H1 (cell line): ENCODE results near the gene KRT84. TPM values are rescaled to one million over a fixed set of nuclear protein-coding genes. Genes with fewer than 3 reads are reported as not detected.

Experiments used
- CTCF ChIA-PET: fragments of 300-600 bp; sonication (Branson Sonifier 250); formaldehyde crosslinking; loops from one replicate; lab custom pipeline; 2021; ENCODE audit not compliant: partially characterized antibody; lab: Charles Lee
- POLR2A ChIA-PET: fragments of 300-600 bp; sonication (Branson Sonifier 250); formaldehyde crosslinking; loops from one replicate; lab custom pipeline; 2021; ENCODE audit warnings: inconsistent platforms; ENCODE audit not compliant: partially characterized antibody; lab: Charles Lee
- DNase-seq, 2 experiments: peaks; one replicate each; pipeline versions ENCODE4 v3.0.0 to v3.0.0-alpha.2; 2010 to 2022; ENCODE audit warnings: low spot score in 2 of 2, low read depth in 1 of 2, mixed read lengths in 1 of 2
- FAIRE-seq: peaks from 2 replicates; lab custom pipeline; 2011; peaks lifted over from hg19 to GRCh38; lab: Jason Lieb, UNC
- H2AFZ ChIP-seq: 2 replicates; pipeline ENCODE4 v1.8.1; 2012; ENCODE audit warnings: low read length, inconsistent platforms
- H2AK5ac ChIP-seq: 2 replicates; pipeline ENCODE4 v1.6.1; 2013; ENCODE audit warnings: low read depth, low read length
- H2BK120ac ChIP-seq: replicated peaks from 2 replicates; pipeline ENCODE3; 2013; ENCODE audit warnings: low read depth, low read length, inconsistent platforms
- H2BK12ac ChIP-seq: 2 replicates; pipeline ENCODE4 v1.6.1; 2013; ENCODE audit warnings: low read depth, low read length
- H2BK15ac ChIP-seq: 2 replicates; pipeline ENCODE4 v1.6.1; 2013; ENCODE audit warnings: low read length
- H2BK20ac ChIP-seq: 2 replicates; pipeline ENCODE4 v1.6.1; 2013; ENCODE audit warnings: low read length
- H2BK5ac ChIP-seq: 2 replicates; pipeline ENCODE4 v1.6.1; 2013; ENCODE audit warnings: low read depth, low read length
- H3K14ac ChIP-seq: 2 replicates; pipeline ENCODE4 v1.6.1; 2013; ENCODE audit warnings: inconsistent platforms; ENCODE audit not compliant: insufficient read length
- H3K18ac ChIP-seq: 2 replicates; pipeline ENCODE4 v1.6.1; 2013; ENCODE audit warnings: low read length; ENCODE audit errors: extremely low read depth
- H3K23ac ChIP-seq: 2 replicates; pipeline ENCODE4 v1.6.1; 2013; ENCODE audit warnings: inconsistent platforms; ENCODE audit not compliant: insufficient read length
- H3K23me2 ChIP-seq: 2 replicates; pipeline ENCODE4 v1.6.1; 2013; ENCODE audit warnings: low read depth, low read length
- H3K27ac ChIP-seq: 2 replicates; pipeline ENCODE4 v1.6.1; 2011; ENCODE audit warnings: low read depth, low read length, inconsistent platforms
- H3K27me3 ChIP-seq, 4 experiments: replicated peaks in 1 of 4; 1 replicate in 1 of 4; 2 replicates in 3 of 4; pipeline versions ENCODE4 v1.6.1 to v1.8.1; 2011 to 2013; ENCODE audit warnings: low read length in 3 of 4, mild to moderate bottlenecking in 3 of 4, inconsistent platforms in 2 of 4, mixed read lengths in 2 of 4, moderate library complexity in 1 of 4; ENCODE audit not compliant: control insufficient read depth in 3 of 4, insufficient read depth in 3 of 4; ENCODE audit errors: extremely low read depth in 1 of 4
- H3K36me3 ChIP-seq, 4 experiments: 2 replicates each; pipeline versions ENCODE4 v1.6.1 to v1.8.1; 2011 to 2013; ENCODE audit warnings: mild to moderate bottlenecking in 4 of 4, low read length in 3 of 4, moderate library complexity in 2 of 4, control low read depth in 1 of 4, inconsistent platforms in 1 of 4; ENCODE audit not compliant: insufficient read depth in 4 of 4, control insufficient read depth in 2 of 4
- H3K4ac ChIP-seq: replicated peaks from 2 replicates; pipeline ENCODE3; 2013; ENCODE audit warnings: low read length, low read depth, mixed read lengths, inconsistent platforms; ENCODE audit not compliant: insufficient read length
- H3K4me1 ChIP-seq, 4 experiments: replicated peaks in 1 of 4; 1 replicate in 1 of 4; 2 replicates in 3 of 4; pipeline versions ENCODE4 v1.6.1 to v1.8.1; 2011 to 2013; ENCODE audit warnings: low read length in 3 of 4, inconsistent platforms in 2 of 4, mixed read lengths in 1 of 4; ENCODE audit not compliant: insufficient read depth in 4 of 4, control insufficient read depth in 3 of 4
- H3K4me2 ChIP-seq, 2 experiments: 2 replicates each; pipeline versions ENCODE4 v1.6.1 to v1.8.1; 2011 to 2013; ENCODE audit warnings: low read depth in 2 of 2, low read length in 2 of 2, control low read depth in 1 of 2, inconsistent platforms in 1 of 2, mild to moderate bottlenecking in 1 of 2; ENCODE audit not compliant: insufficient read depth in 1 of 2
- H3K4me3 ChIP-seq, 4 experiments: fragments of 200-600, 300-600 bp in 1 of 4; sonication (generic), shearing (Covaris generic), sonication (Bioruptor Twin) in 1 of 4; 2 replicates each; pipeline versions ENCODE4 v1.5.1 to v1.8.1; 2011 to 2016; ENCODE audit warnings: low read length in 4 of 4, low read depth in 3 of 4, control low read depth in 2 of 4, inconsistent platforms in 2 of 4, mild to moderate bottlenecking in 2 of 4, mixed read lengths in 1 of 4, moderate library complexity in 1 of 4; ENCODE audit not compliant: insufficient read depth in 2 of 4; ENCODE audit errors: extremely low read depth in 1 of 4
- H3K56ac ChIP-seq: replicated peaks from 2 replicates; pipeline ENCODE3; 2013; ENCODE audit warnings: low read depth, mild to moderate bottlenecking, mixed read lengths, low read length, inconsistent platforms; ENCODE audit not compliant: insufficient read length
- H3K79me1 ChIP-seq: 2 replicates; pipeline ENCODE4 v1.6.1; 2013; ENCODE audit warnings: low read depth, low read length, control low read depth
- H3K79me2 ChIP-seq, 2 experiments: 2 replicates each; pipeline versions ENCODE4 v1.6.1 to v1.8.1; 2012 to 2013; ENCODE audit warnings: low read length in 2 of 2, mild to moderate bottlenecking in 2 of 2, inconsistent platforms in 1 of 2; ENCODE audit not compliant: insufficient read depth in 2 of 2, control insufficient read depth in 1 of 2
- H3K9ac ChIP-seq, 4 experiments: replicated peaks in 1 of 4; 1 replicate in 1 of 4; 2 replicates in 3 of 4; pipeline versions ENCODE4 v1.6.1 to v1.8.1; 2011 to 2013; ENCODE audit warnings: low read depth in 3 of 4, low read length in 3 of 4, control low read depth in 2 of 4, mild to moderate bottlenecking in 2 of 4, moderate library complexity in 2 of 4, inconsistent platforms in 1 of 4; ENCODE audit errors: extremely low read depth in 1 of 4
- H3K9me3 ChIP-seq, 2 experiments: 2 replicates each; pipeline versions ENCODE4 v1.6.1 to v1.8.1; 2012 to 2013; ENCODE audit warnings: mild to moderate bottlenecking in 2 of 2, moderate library complexity in 2 of 2, control low read depth in 1 of 2, inconsistent platforms in 1 of 2, low read depth in 1 of 2, low read length in 1 of 2, mixed read lengths in 1 of 2; ENCODE audit not compliant: insufficient read depth in 2 of 2
- H4K20me1 ChIP-seq, 2 experiments: replicated peaks in 1 of 2; 2 replicates each; pipeline versions ENCODE3 to v1.8.1; 2011 to 2013; ENCODE audit warnings: inconsistent platforms in 2 of 2, low read length in 2 of 2, mild to moderate bottlenecking in 1 of 2; ENCODE audit not compliant: insufficient read depth in 2 of 2, control insufficient read depth in 1 of 2
- H4K5ac ChIP-seq: 2 replicates; pipeline ENCODE4 v1.6.1; 2013; ENCODE audit warnings: low read length, low read depth, mixed read lengths, inconsistent platforms; ENCODE audit not compliant: insufficient read length
- H4K8ac ChIP-seq: 2 replicates; pipeline ENCODE4 v1.8.0; 2013; ENCODE audit warnings: mild to moderate bottlenecking, moderate library complexity, low read length, inconsistent platforms; ENCODE audit not compliant: insufficient read depth; ENCODE audit errors: extremely low read depth
- H4K91ac ChIP-seq: replicated peaks from 2 replicates; pipeline ENCODE3; 2013; ENCODE audit warnings: low read length, mixed read lengths, inconsistent platforms; ENCODE audit not compliant: insufficient read length
- ATF3 ChIP-seq: IDR thresholded peaks from 2 replicates; pipeline ENCODE4 v1.6.1; 2011; ENCODE audit warnings: low read depth, mild to moderate bottlenecking, low read length; ENCODE audit not compliant: insufficient read depth
- CREB1 ChIP-seq: IDR thresholded peaks from 2 replicates; pipeline ENCODE4 v1.6.1; 2012; ENCODE audit warnings: inconsistent platforms
- EZH2 ChIP-seq: fragments of 200-600 bp; sonication (generic); IDR thresholded peaks from 2 replicates; pipeline ENCODE4 v1.7.1; 2012; ENCODE audit warnings: low read depth, mild to moderate bottlenecking, moderate library complexity, low read length, inconsistent platforms; ENCODE audit not compliant: severe bottlenecking
- FOSL1 ChIP-seq: IDR thresholded peaks from 2 replicates; pipeline ENCODE4 v1.6.1; 2011; ENCODE audit warnings: mild to moderate bottlenecking, low read depth, low read length, moderate library complexity; ENCODE audit not compliant: insufficient read depth
- GTF2F1 ChIP-seq: IDR thresholded peaks from 2 replicates; pipeline ENCODE4 v1.6.1; 2012; ENCODE audit warnings: low read depth, low read length, improper control_type of control experiment, borderline replicate concordance
- JUN ChIP-seq: IDR thresholded peaks from 2 replicates; pipeline ENCODE4 v1.6.1; 2011; ENCODE audit warnings: low read depth, mild to moderate bottlenecking, improper control_type of control experiment, low read length
- KDM5A ChIP-seq: fragments of 200-600 bp; IDR thresholded peaks from 2 replicates; pipeline ENCODE4 v1.7.1; 2012; ENCODE audit warnings: mild to moderate bottlenecking, low read length, inconsistent platforms, mixed read lengths
- SIRT6 ChIP-seq: IDR thresholded peaks from one replicate; pipeline ENCODE4 v1.7.1; 2012; ENCODE audit warnings: low read length, inconsistent platforms
- WGBS, 2 experiments: shearing (Covaris generic) in 1 of 2; methylation state at CpG; one replicate each; pipeline versions ENCODE4 v1.1.6 to v1.1.7; 2013 to 2015; ENCODE audit warnings: low lambda C conversion rate in 2 of 2, mixed read lengths in 2 of 2, inconsistent platforms in 1 of 2, low coverage in 1 of 2, missing lambda C conversion rate in 1 of 2; ENCODE audit not compliant: insufficient replicate concordance in 2 of 2, insufficient coverage in 1 of 2, insufficient read length in 1 of 2; ENCODE audit errors: extremely low coverage in 1 of 2, missing lambda C conversion rate in 1 of 2; 5-methylcytosine and 5-hydroxymethylcytosine counted together
- polyA plus RNA-seq, 7 experiments: library from polyadenylated mRNA; depleted of rRNA in 3 of 7; stranded (reverse) in 5 of 7; unstranded in 2 of 7; fragments of >200 nt in 5 of 7; fragments of 200-250 nt in 2 of 7; gene quantifications; 1 replicate in 5 of 7; 2 replicates in 1 of 7; 4 replicates in 1 of 7; pipeline versions ENCODE4 v1.2.1 to v1.2.3, GENCODE V29; 2011 to 2013; ENCODE audit warnings: missing spikeins in 2 of 7, mixed read lengths in 2 of 7
- total RNA-seq: library from RNA; stranded (reverse); fragmentation: NEBNext Ultra II Directional; extraction: Animal tissue kit (Norgen Biotek cat#: 25700); gene quantifications from 2 replicates; pipeline ENCODE4 v1.2.1, GENCODE V29; 2021

KRT84 gene
- total and polyA plus RNA-seq, 2 of the 8 experiments (the other 6 are each of a cell fraction or from before 2014, with no cell fraction given), result not detected

- no peaks in the 10 kb centered on the region for H3K36me3 ChIP-seq
These were observed 7.4 kb downstream of the KRT84 start for GRCh38 chr12:52378091-52378490.

More at GRCh38 chr12:52378091-52378490, 7.4 kb downstream of the KRT84 start:
- no peak overlapping the region for H2BK5ac ChIP-seq
- no peaks in the 10 kb centered on the region for H3K79me2 ChIP-seq
- H4K8ac ChIP-seq, result peak overlapping the region; percentile 83
- no peaks in the 10 kb centered on the region for H3K4me1 ChIP-seq
- no peak overlapping the region for H2BK15ac ChIP-seq
- DNase-seq, result no peak
- no peaks in the 10 kb centered on the region for H3K79me1 ChIP-seq
- H2BK12ac ChIP-seq, result no peak overlapping the region
- H4K91ac ChIP-seq, result no peak overlapping the region
- no peak overlapping the region for H3K23ac ChIP-seq
- no peak overlapping the region for H3K4ac ChIP-seq
- TF ChIP-seq GTF2F1 (no peak), CREB1 (no peak), ATF3 (no peak), JUN (no peak), SIRT6 (no peak), FOSL1 (no peak), EZH2 (no peak), KDM5A (no peak)
- TF ChIP-seq, all 59 proteins: peak for 0
- no peak overlapping the region for H3K9ac ChIP-seq
- no peaks in the 10 kb centered on the region for H4K20me1 ChIP-seq
- H3K27ac ChIP-seq, result no peak overlapping the region
- no peak overlapping the region for H2BK120ac ChIP-seq
- H3K56ac ChIP-seq, result no peak overlapping the region
- no peak overlapping the region for H3K14ac ChIP-seq
- H3K4me2 ChIP-seq, result no peak overlapping the region
- no peak overlapping the region for H2AK5ac ChIP-seq
- 75% methylated on average over 16 of the region's 19 CpGs; no CpG with 5 or more reads in 1 of the 2 experiments for WGBS, 2 experiments
- ChIA-PET CTCF (interaction anchor here (0.7 to 11.3 kb wide), 16 partner anchors 7 to 602 kb away, joined by 3 to 112 read pairs (median 8); partner anchors contain the start of gene KRT85), POLR2A (interaction anchor here (1.4 kb wide), 1 partner anchor 10 kb away, joined by 3 read pairs; no protein-coding TSS in a partner anchor)
- H2BK20ac ChIP-seq, result no peak overlapping the region
- no peak overlapping the region for H4K5ac ChIP-seq
- H2AFZ ChIP-seq, result no peak overlapping the region
- FAIRE-seq, result no peak
- H3K4me3 ChIP-seq, result no peak overlapping the region
- H3K23me2 ChIP-seq, result no peaks in the 10 kb centered on the region
- H3K18ac ChIP-seq, result no peak overlapping the region
- no peaks in the 10 kb centered on the region for H3K9me3 ChIP-seq
- no peaks in the 10 kb centered on the region for H3K27me3 ChIP-seq
